SK-N-SH (cell line): ENCODE data around the gene MRPL53.
"Not testable (repeated sequence)": the region's sequence is repeated elsewhere in the genome, so short reads cannot be mapped to it uniquely, and the experiment has no call there.

Experiments
- CHD2 ChIP-seq: fragments of 150-350 bp; IDR thresholded peaks from 2 replicates; pipeline ENCODE4 v1.6.1; 2018; ENCODE audit warnings: low read length; ENCODE audit not compliant: partially characterized antibody
- CTCF ChIP-seq: fragments of 200-600 bp; sonication (generic); IDR thresholded peaks from 2 replicates; pipeline ENCODE4 v1.6.1; 2017; ENCODE audit warnings: antibody characterized with exemption, mild to moderate bottlenecking, moderate library complexity
- EZH2phosphoT487 ChIP-seq: fragments of 200-600 bp; sonication (generic); IDR thresholded peaks from 2 replicates; pipeline ENCODE4 v1.6.1; 2017; ENCODE audit warnings: low read depth, mixed run types, mild to moderate bottlenecking, antibody characterized with exemption, moderate library complexity, borderline replicate concordance
- FOXJ3 ChIP-seq: sonication (generic); formaldehyde crosslinking; IDR thresholded peaks from 2 replicates; pipeline ENCODE4 v1.5.1; 2020; ENCODE audit warnings: mild to moderate bottlenecking, missing genetic modification reagents
- FOXM1 ChIP-seq: IDR thresholded peaks from 2 replicates; pipeline ENCODE4 v1.4.0; 2012; ENCODE audit warnings: low read depth, mild to moderate bottlenecking
- JUND ChIP-seq: IDR thresholded peaks from 2 replicates; pipeline ENCODE4 v1.4.0; 2012
- MXI1 ChIP-seq: IDR thresholded peaks from 2 replicates; pipeline ENCODE4 v1.6.1; 2012; ENCODE audit warnings: mild to moderate bottlenecking, low read depth, low read length, improper control_type of control experiment
- NRF1 ChIP-seq: IDR thresholded peaks from 2 replicates; pipeline ENCODE4 v1.6.1; 2012; ENCODE audit warnings: low read depth, mild to moderate bottlenecking, low read length
- POLR2AphosphoS5 ChIP-seq: IDR thresholded peaks from 2 replicates; pipeline ENCODE4 v1.6.1; 2012; ENCODE audit warnings: low read depth, low read length
- RAD21 ChIP-seq: IDR thresholded peaks from 2 replicates; pipeline ENCODE4 v1.6.1; 2012; ENCODE audit warnings: mild to moderate bottlenecking, low read length
- RCOR1 ChIP-seq: fragments of 150-350 bp; IDR thresholded peaks from 2 replicates; pipeline ENCODE4 v1.6.1; 2017; ENCODE audit warnings: antibody characterized with exemption, low read length
- SMC3 ChIP-seq: IDR thresholded peaks from 2 replicates; pipeline ENCODE4 v1.6.1; 2012; ENCODE audit warnings: low read depth, low read length, improper control_type of control experiment
- TEAD4 ChIP-seq: IDR thresholded peaks from 2 replicates; pipeline ENCODE4 v1.4.0; 2012; ENCODE audit warnings: mild to moderate bottlenecking, borderline replicate concordance; ENCODE audit not compliant: insufficient read depth
- ZBTB33 ChIP-seq: IDR thresholded peaks from 2 replicates; pipeline ENCODE4 v1.4.0; 2012; ENCODE audit warnings: low read depth, borderline replicate concordance

DNA sequence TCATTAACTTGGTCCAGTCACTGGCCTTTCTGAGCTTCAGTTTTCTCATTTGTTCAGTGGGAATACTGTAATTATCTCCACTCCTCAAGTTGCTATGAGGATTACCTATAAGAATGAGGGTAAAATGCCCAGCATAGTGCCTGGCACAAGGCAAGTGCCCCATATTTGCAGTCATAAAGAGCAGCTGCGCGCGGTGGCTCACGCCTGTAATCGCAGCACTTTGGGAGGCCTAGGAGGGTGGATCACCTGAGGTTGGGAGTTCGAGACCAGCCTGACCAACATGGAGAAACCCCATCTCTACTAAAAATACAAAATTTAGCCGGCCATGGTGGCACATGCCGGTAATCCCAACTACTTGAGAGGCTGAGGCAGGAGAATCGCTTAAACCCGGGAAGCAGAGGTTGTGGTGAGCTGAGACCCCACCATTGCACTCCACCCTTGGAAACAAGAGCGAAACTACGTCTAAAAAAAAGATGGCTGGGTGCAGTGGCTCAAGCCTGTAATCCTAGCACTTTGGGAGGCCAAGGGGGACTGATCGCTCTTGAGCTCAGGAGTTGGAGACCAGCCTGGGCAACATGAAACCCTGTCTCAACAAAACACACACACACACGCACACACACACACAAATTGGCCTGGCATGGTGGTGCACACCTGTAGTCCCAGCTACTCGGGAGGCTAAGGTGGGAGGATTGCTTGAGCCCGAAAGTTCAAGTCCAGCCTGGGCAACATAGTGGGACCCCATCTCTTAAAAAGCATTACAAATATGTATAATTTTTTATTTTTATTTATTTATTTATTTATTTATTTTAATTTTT is 29.8 kb downstream of the MRPL53 start:
- not testable (repeated sequence) for TF ChIP-seq EZH2phosphoT487; FOXJ3 (CRISPR knock-in tag); ZBTB33; CHD2; CTCF; POLR2AphosphoS5; RAD21; FOXM1; MXI1; NRF1; RCOR1; TEAD4; SMC3; JUND
